ENCODE measurements around the gene MAD1L1.

DNA sequence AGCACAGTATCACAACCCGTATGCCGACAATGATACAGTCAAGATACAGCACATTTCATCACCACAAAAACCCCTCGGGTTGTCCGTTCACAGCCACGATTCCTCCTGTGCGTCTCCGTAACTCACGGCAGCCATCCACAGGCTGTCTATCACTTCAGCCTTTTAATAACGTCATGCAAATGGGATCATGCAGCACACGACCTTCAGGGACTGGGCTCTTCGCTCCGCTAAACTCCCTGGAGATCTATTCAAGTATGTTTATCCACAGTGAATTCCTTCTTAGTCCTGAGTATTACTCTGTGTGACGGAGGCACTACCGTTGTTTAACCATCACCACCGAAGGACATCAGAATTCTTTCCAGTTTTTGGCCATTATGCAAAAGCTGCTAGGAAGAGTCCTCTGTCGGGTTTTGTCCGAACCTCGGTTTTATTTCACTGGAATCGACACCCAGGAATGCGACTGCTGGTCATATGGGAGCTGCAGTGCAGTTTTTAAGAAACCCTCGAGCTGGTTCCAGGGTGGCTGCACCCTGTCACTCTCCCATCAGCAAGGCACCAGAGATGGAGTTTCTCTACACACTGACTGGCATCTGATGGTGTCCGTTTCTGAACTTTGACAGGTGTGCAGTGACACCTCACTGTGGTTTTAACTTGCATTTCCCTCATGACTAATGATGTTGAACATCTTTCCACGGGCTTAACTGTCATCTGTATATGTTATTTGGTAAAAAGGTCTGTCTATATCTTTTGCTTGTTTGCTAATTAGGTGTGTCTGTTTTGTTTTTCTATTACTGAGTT, 193.6 kb downstream of the MAD1L1 start:
- TF ChIP-seq CTCF (IDR thresholded peaks at IDR 0.05; ENCODE audit: low read depth, low read length, poor library complexity, severe bottlenecking) (no peak), EZH2phosphoT487 (IDR thresholded peaks at IDR 0.05; ENCODE audit: borderline replicate concordance, low read length) (no peak; the same call in 1 of the 2 replicates)
